ENCODE measurements around the gene AMER1.

GRCh38 chrX:64195862-64196261 lies 9.6 kb downstream of the AMER1 start:
- no peak for TF ChIP-seq CTCF (IDR thresholded peaks at IDR 0.05; ENCODE audit: low read depth, low read length, poor library complexity, severe bottlenecking)
- TF ChIP-seq EZH2phosphoT487 (IDR thresholded peaks at IDR 0.05; ENCODE audit: borderline replicate concordance, low read length): no peak

All from DOHH2 (cell line).